ENCODE data around the gene SLC8A1. TPM values are rescaled to one million over a fixed set of nuclear protein-coding genes. Genes with fewer than 3 reads are reported as not detected.

Gene SLC8A1
- total RNA-seq, 1 experiment from 2014 or later, result 0.43 TPM

GRCh38 chr2:40226637-40227036 is 225.3 kb downstream of the SLC8A1 start:
- H3K9me3 ChIP-seq, result peaks cover 5% of the 10 kb centered on the region; the same call in 1 of the 2 replicates
- H3K4me1 ChIP-seq, result no peaks in the 10 kb centered on the region
- intact Hi-C loops (cut with micrococcal nuclease; ENCODE audit: unreplicated experiment), result no loop called here
- no peak overlapping the region for H3K27ac Mint-ChIP-seq (ENCODE audit: unreplicated experiment)
- POLR2A ChIA-PET, result no interaction called here
- H3K36me3 Mint-ChIP-seq (ENCODE audit: insufficient read depth, unreplicated experiment), result no peaks in the 10 kb centered on the region
- no peak for TF ChIP-seq CTCF (IDR thresholded peaks at IDR 0.05; ENCODE audit: insufficient read depth in 1 of 2, low read depth in 1 of 2, low read length in 1 of 2, severe bottlenecking in 1 of 2, unreplicated experiment in 1 of 2)
- CTCF ChIA-PET, result no interaction called here
- no peak overlapping the region for H3K4me3 ChIP-seq (ENCODE audit: low read depth, low read length)
- no peaks in the 10 kb centered on the region for H3K36me3 ChIP-seq (ENCODE audit: control insufficient read depth, insufficient read depth, low read length)
- H3K27me3 Mint-ChIP-seq (ENCODE audit: insufficient read depth, unreplicated experiment), result no peaks in the 10 kb centered on the region
- no peak for DNase-seq
- H3K4me3 Mint-ChIP-seq (ENCODE audit: unreplicated experiment), result no peak overlapping the region
- no peaks in the 10 kb centered on the region for H3K4me1 Mint-ChIP-seq (ENCODE audit: low read depth, unreplicated experiment)
- H3K27me3 ChIP-seq (replicated peaks; ENCODE audit: control insufficient read depth, insufficient read depth, low read length), result no peaks in the 10 kb centered on the region
- BruUV-seq (replicated peaks), result no TSS peak
- no peaks in the 10 kb centered on the region for H3K9me3 Mint-ChIP-seq (ENCODE audit: unreplicated experiment)

DNA sequence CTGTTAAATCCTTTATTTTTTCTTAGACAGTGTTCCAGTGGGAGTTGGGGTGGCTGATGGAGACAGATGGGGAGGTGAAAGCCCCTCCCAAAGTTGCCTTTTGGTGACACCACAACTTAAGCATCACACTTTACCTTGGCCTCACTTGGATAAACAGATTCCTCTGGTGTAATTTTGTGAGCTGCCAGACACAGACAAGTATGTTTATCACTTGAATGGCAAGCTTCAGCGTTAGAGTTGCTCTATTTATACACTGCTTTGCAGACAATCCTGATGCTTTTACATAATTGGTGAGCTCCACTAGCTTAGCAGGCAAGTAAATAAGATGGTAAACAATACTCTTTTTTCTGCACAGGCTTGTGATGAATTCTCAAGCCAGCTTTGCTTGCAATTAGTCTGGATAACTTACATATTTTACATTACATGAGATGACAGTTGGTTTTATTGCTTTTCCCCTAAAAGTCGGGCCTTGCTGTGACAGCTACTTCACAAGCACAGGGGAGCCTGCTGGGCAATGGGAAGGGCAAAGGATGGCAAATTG is 226.2 kb downstream of the SLC8A1 start:
- H3K36me3 Mint-ChIP-seq (ENCODE audit: insufficient read depth, unreplicated experiment), result no peaks in the 10 kb centered on the region
- no peak for DNase-seq
- BruUV-seq (replicated peaks), result no TSS peak
- H3K4me1 ChIP-seq, result no peaks in the 10 kb centered on the region
- no peak overlapping the region for H3K4me3 Mint-ChIP-seq (ENCODE audit: unreplicated experiment)
- H3K27me3 Mint-ChIP-seq (ENCODE audit: insufficient read depth, unreplicated experiment), result no peaks in the 10 kb centered on the region
- intact Hi-C loops (cut with micrococcal nuclease; ENCODE audit: unreplicated experiment), result no loop called here
- H3K27ac Mint-ChIP-seq (ENCODE audit: unreplicated experiment), result no peak overlapping the region
- ChIA-PET CTCF (interaction anchor here (0.5 kb wide), 1 partner anchor 190 kb away, joined by 4 read pairs; no protein-coding TSS in a partner anchor), POLR2A (no interaction called here)
- no peak for TF ChIP-seq CTCF (IDR thresholded peaks at IDR 0.05; ENCODE audit: insufficient read depth in 1 of 2, low read depth in 1 of 2, low read length in 1 of 2, severe bottlenecking in 1 of 2, unreplicated experiment in 1 of 2)
- no peaks in the 10 kb centered on the region for H3K9me3 Mint-ChIP-seq (ENCODE audit: unreplicated experiment)
- H3K9me3 ChIP-seq, result peaks cover 5% of the 10 kb centered on the region; the same call in 1 of the 2 replicates
- H3K36me3 ChIP-seq (ENCODE audit: control insufficient read depth, insufficient read depth, low read length), result no peaks in the 10 kb centered on the region
- H3K4me3 ChIP-seq (ENCODE audit: low read depth, low read length), result no peak overlapping the region
- no peaks in the 10 kb centered on the region for H3K4me1 Mint-ChIP-seq (ENCODE audit: low read depth, unreplicated experiment)
- H3K27me3 ChIP-seq (replicated peaks; ENCODE audit: control insufficient read depth, insufficient read depth, low read length), result no peaks in the 10 kb centered on the region

DNA sequence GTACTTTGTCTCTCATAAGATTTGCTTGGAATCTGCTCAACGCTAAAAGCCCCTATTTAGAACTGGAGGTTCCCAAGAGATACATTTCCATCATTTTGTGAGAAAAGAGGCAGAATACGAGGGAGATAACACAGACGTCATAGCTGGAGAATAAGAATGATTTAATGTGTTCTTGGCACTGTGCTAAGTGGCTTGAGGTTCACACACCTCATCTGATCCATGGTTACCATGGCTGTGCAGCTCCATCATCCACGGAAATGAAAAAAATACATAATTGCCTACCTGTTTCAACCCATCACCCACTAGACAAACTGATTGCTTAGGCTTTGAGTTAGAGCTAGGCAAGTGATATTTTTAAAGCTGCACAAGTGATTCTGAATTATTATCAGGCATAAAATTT is 227.6 kb downstream of the SLC8A1 start:
- no peak overlapping the region for H3K27ac Mint-ChIP-seq (ENCODE audit: unreplicated experiment)
- Histone ChIP-seq H3K9me3 (peaks cover 5% of the 10 kb centered on the region; the same call in 1 of the 2 replicates), H3K27me3 (replicated peaks; ENCODE audit: control insufficient read depth, insufficient read depth, low read length) (no peaks in the 10 kb centered on the region), H3K36me3 (ENCODE audit: control insufficient read depth, insufficient read depth, low read length) (no peaks in the 10 kb centered on the region), H3K4me3 (ENCODE audit: low read depth, low read length) (no peak overlapping the region), H3K4me1 (no peaks in the 10 kb centered on the region)
- H3K9me3 Mint-ChIP-seq (ENCODE audit: unreplicated experiment), result no peaks in the 10 kb centered on the region
- no peak for TF ChIP-seq CTCF (IDR thresholded peaks at IDR 0.05; ENCODE audit: insufficient read depth in 1 of 2, low read depth in 1 of 2, low read length in 1 of 2, severe bottlenecking in 1 of 2, unreplicated experiment in 1 of 2)
- DNase-seq, result no peak
- intact Hi-C loops (cut with micrococcal nuclease; ENCODE audit: unreplicated experiment), result no loop called here
- CTCF ChIA-PET, result no interaction called here
- H3K4me3 Mint-ChIP-seq (ENCODE audit: unreplicated experiment), result no peak overlapping the region
- no peaks in the 10 kb centered on the region for H3K27me3 Mint-ChIP-seq (ENCODE audit: insufficient read depth, unreplicated experiment)
- POLR2A ChIA-PET, result no interaction called here
- BruUV-seq (replicated peaks), result no TSS peak
- H3K4me1 Mint-ChIP-seq (ENCODE audit: low read depth, unreplicated experiment), result no peaks in the 10 kb centered on the region
- H3K36me3 Mint-ChIP-seq (ENCODE audit: insufficient read depth, unreplicated experiment), result no peaks in the 10 kb centered on the region

Data from Caco-2 (cell line).